Measurements from ENCODE around the gene GARNL3. TPM values are rescaled to one million over a fixed set of nuclear protein-coding genes. Genes with fewer than 3 reads are reported as not detected.

GARNL3 gene
- total RNA-seq, 1 donor from 2014 or later = 5.4 TPM

GRCh38 chr9:127241354-127241753 lies 23.2 kb upstream of the GARNL3 start:
- DNase-seq (ENCODE audit: low read depth) (no peak), FAIRE-seq (no peak)
- Histone ChIP-seq H4K20me1 (ENCODE audit: insufficient read depth, low read length) (no peaks in the 10 kb centered on the region), H2AFZ (ENCODE audit: low read depth, low read length) (no peak overlapping the region), H3K9ac (ENCODE audit: low read length) (no peak overlapping the region), H3K4me1 (ENCODE audit: insufficient read depth, low read length) (no peaks in the 10 kb centered on the region), H3K27me3 (ENCODE audit: insufficient read depth, low read length) (no peaks in the 10 kb centered on the region), H3K4me2 (ENCODE audit: low read length) (no peak overlapping the region), H3K9me3 (ENCODE audit: insufficient read depth, low read depth, low read length) (no peaks in the 10 kb centered on the region), H3K36me3 (ENCODE audit: insufficient read depth, low read length) (no peaks in the 10 kb centered on the region), H3K79me2 (ENCODE audit: insufficient read depth, low read length) (no peaks in the 10 kb centered on the region), H3K27ac (ENCODE audit: low read depth, low read length) (no peak overlapping the region), H3K4me3 (ENCODE audit: insufficient read depth, low read depth, low read length) (no peak overlapping the region)
- no peak overlapping the region for H3K4me3 Mint-ChIP-seq (ENCODE audit: unreplicated experiment)
- TF ChIP-seq CTCF (IDR thresholded peaks at IDR 0.05; ENCODE audit: insufficient read depth, low read depth, low read length) (no peak), EZH2 (IDR thresholded peaks at IDR 0.05; ENCODE audit: insufficient read depth, low read length) (no peak)
- H3K4me1 Mint-ChIP-seq (ENCODE audit: low read depth, unreplicated experiment) = no peaks in the 10 kb centered on the region
- peaks cover 10% of the 10 kb centered on the region for H3K36me3 Mint-ChIP-seq (ENCODE audit: low read depth, unreplicated experiment)
- H3K9me3 Mint-ChIP-seq (ENCODE audit: unreplicated experiment) = peaks cover 3% of the 10 kb centered on the region
- no peak overlapping the region for H3K27ac Mint-ChIP-seq (ENCODE audit: unreplicated experiment)
- H3K27me3 Mint-ChIP-seq (ENCODE audit: low read depth, unreplicated experiment) = no peaks in the 10 kb centered on the region

- H3K36me3 Mint-ChIP-seq (ENCODE audit: low read depth, unreplicated experiment) = no peaks in the 10 kb centered on the region
- no peaks in the 10 kb centered on the region for H3K27me3 Mint-ChIP-seq (ENCODE audit: low read depth, unreplicated experiment)
- Histone ChIP-seq H3K4me2 (ENCODE audit: low read length) (peak overlapping the region; percentile 88), H3K4me1 (ENCODE audit: insufficient read depth, low read length) (no peaks in the 10 kb centered on the region), H3K9ac (ENCODE audit: low read length) (peak overlapping the region; percentile 66), H3K4me3 (ENCODE audit: insufficient read depth, low read depth, low read length) (peak overlapping the region; percentile 72), H3K9me3 (ENCODE audit: insufficient read depth, low read depth, low read length) (no peaks in the 10 kb centered on the region), H2AFZ (ENCODE audit: low read depth, low read length) (peak overlapping the region; percentile 99), H3K79me2 (ENCODE audit: insufficient read depth, low read length) (no peaks in the 10 kb centered on the region), H3K27ac (ENCODE audit: low read depth, low read length) (no peak overlapping the region), H3K27me3 (ENCODE audit: insufficient read depth, low read length) (no peaks in the 10 kb centered on the region), H4K20me1 (ENCODE audit: insufficient read depth, low read length) (no peaks in the 10 kb centered on the region), H3K36me3 (ENCODE audit: insufficient read depth, low read length) (no peaks in the 10 kb centered on the region)
- peak overlapping the region; percentile 80 for H3K27ac Mint-ChIP-seq (ENCODE audit: unreplicated experiment)
- H3K9me3 Mint-ChIP-seq (ENCODE audit: unreplicated experiment) = no peaks in the 10 kb centered on the region
- DNase-seq (ENCODE audit: low read depth) (peak; percentile 89), FAIRE-seq (no peak)
- peak overlapping the region; percentile 91 for H3K4me3 Mint-ChIP-seq (ENCODE audit: unreplicated experiment)
- H3K4me1 Mint-ChIP-seq (ENCODE audit: low read depth, unreplicated experiment) = peaks cover 2% of the 10 kb centered on the region
- TF ChIP-seq EZH2 (IDR thresholded peaks at IDR 0.05; ENCODE audit: insufficient read depth, low read length) (no peak), CTCF (IDR thresholded peaks at IDR 0.05; ENCODE audit: insufficient read depth, low read depth, low read length) (no peak)
Measured at GRCh38 chr9:127244609-127245601, 19.7 kb upstream of the GARNL3 start.

Measured in astrocyte (in vitro differentiated cells and primary cell).